DOHH2 (cell line): Measurements from ENCODE around the gene SMIM36.

Experiments used
- CTCF ChIP-seq: fragments of 200-600 bp; sonication (generic); IDR thresholded peaks from one replicate; pipeline ENCODE4 v1.5.1; 2014; ENCODE audit warnings: antibody characterized with exemption, mild to moderate bottlenecking, low read depth, low read length; ENCODE audit not compliant: poor library complexity, severe bottlenecking
- EZH2phosphoT487 ChIP-seq: fragments of 200-600 bp; sonication (generic); IDR thresholded peaks from 2 replicates; pipeline ENCODE4 v1.6.1; 2017; ENCODE audit warnings: borderline replicate concordance, mild to moderate bottlenecking, antibody characterized with exemption, low read length, moderate library complexity, mixed read lengths

GRCh38 chr17:55450232-55450825 lies 60.9 kb downstream of the SMIM36 start:
- TF ChIP-seq CTCF (no peak), EZH2phosphoT487 (no peak)
